MCF 10A (cell line): ENCODE measurements around the gene PNKD. TPM values are rescaled to one million over a fixed set of nuclear protein-coding genes. Genes with fewer than 3 reads are reported as not detected.

ENCODE experiments used
- BruUV-seq: library from RNA; stranded (reverse); fragments of 400-500 nt; replicated peaks from 2 replicates; lab custom pipeline; 2021; lab: Mats Ljungman, UMichigan
- CTCF ChIA-PET: fragments of 300-600 bp; sonication (Branson Sonifier 250); formaldehyde crosslinking; extraction: SDS; loops from one replicate; lab custom pipeline; 2021; ENCODE audit warnings: antibody characterized with exemption, inconsistent platforms; lab: Yijun Ruan, JAX
- POLR2A ChIA-PET: fragments of 300-600, 350-650 bp; sonication (Branson Sonifier 250); formaldehyde crosslinking; extraction: SDS; loops from one replicate; lab custom pipeline; 2020; ENCODE audit warnings: antibody characterized with exemption, inconsistent platforms; lab: Yijun Ruan, JAX
- DNase-seq: peaks from one replicate; pipeline ENCODE4 v3.0.0-alpha.2; 2018; ENCODE audit not compliant: unreplicated experiment
- H3K27ac Mint-ChIP-seq: one replicate; pipeline ENCODE4 v1.8.0; 2022; ENCODE audit warnings: mild to moderate bottlenecking, low read depth, mixed read lengths; ENCODE audit not compliant: unreplicated experiment
- H3K27me3 Mint-ChIP-seq: one replicate; pipeline ENCODE4 v1.8.0; 2022; ENCODE audit warnings: mixed read lengths; ENCODE audit not compliant: insufficient read depth, unreplicated experiment
- H3K36me3 Mint-ChIP-seq: one replicate; pipeline ENCODE4 v1.8.0; 2022; ENCODE audit warnings: mild to moderate bottlenecking, moderate library complexity, mixed read lengths; ENCODE audit not compliant: insufficient read depth, unreplicated experiment
- H3K4me1 Mint-ChIP-seq: one replicate; pipeline ENCODE4 v1.8.0; 2022; ENCODE audit warnings: mixed read lengths; ENCODE audit not compliant: insufficient read depth, unreplicated experiment
- H3K4me3 Mint-ChIP-seq: one replicate; pipeline ENCODE4 v1.8.0; 2022; ENCODE audit warnings: mild to moderate bottlenecking, moderate library complexity, mixed read lengths; ENCODE audit not compliant: unreplicated experiment
- H3K9me3 Mint-ChIP-seq: one replicate; pipeline ENCODE4 v1.8.0; 2022; ENCODE audit warnings: mixed read lengths; ENCODE audit not compliant: unreplicated experiment
- intact Hi-C: fragments of 100-400 bp; cut with micrococcal nuclease; formaldehyde crosslinking; loops from 2 replicates; pipeline ENCODE4 v1.14.1; 2022
- total RNA-seq: library from RNA; stranded (reverse); gene quantifications from 2 replicates; pipeline ENCODE4 v1.2.3, GENCODE V29; 2022
- TF ChIP-seq, protein P1 (sequence below): fragments of 200-600 bp; IDR thresholded peaks from one replicate; pipeline ENCODE4 v1.8.0; 2022; ENCODE audit warnings: antibody characterized with exemption, mild to moderate bottlenecking; ENCODE audit not compliant: unreplicated experiment

PNKD gene
- total RNA-seq, 1 experiment from 2014 or later: 23.1 TPM

DNA sequence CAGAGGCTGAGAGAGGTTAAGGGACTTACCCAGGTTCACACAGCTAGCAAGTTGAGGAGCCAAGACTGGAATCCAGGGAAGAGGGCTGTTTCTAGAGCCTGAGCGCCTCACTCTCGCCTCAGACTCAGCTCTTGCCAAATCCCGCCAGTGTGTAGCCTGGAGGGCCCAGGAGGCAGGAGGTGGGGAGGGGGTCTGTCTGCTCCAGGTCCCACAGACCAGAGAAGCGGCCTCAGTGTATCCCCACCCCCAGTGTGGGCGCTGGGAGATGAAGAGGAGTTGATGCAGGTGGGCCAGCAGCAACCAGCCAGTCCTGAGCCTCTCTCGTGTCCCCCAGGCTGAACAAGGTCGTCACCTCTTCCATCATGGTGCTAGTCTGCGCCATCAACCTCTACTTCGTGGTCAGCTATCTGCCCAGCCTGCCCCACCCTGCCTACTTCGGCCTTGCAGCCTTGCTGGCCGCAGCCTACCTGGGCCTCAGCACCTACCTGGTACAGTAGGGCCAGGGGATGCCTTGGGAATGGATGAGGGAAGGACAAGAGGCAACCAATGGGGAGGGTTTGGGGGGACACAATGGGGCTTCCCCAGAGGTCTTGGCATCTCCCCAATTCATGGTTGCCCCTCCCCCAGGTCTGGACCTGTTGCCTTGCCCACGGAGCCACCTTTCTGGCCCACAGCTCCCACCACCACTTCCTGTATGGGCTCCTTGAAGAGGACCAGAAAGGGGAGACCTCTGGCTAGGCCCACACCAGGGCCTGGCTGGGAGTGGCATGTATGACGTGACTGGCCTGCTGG lies 124.2 kb downstream of the PNKD start:
- Mint-ChIP-seq H3K27me3 (no peaks in the 10 kb centered on the region), H3K4me1 (peaks cover 12% of the 10 kb centered on the region), H3K9me3 (no peaks in the 10 kb centered on the region), H3K27ac (no peak overlapping the region), H3K4me3 (peak overlapping the region; percentile 28), H3K36me3 (peaks cover 10% of the 10 kb centered on the region)
- TF ChIP-seq, protein P1, sequence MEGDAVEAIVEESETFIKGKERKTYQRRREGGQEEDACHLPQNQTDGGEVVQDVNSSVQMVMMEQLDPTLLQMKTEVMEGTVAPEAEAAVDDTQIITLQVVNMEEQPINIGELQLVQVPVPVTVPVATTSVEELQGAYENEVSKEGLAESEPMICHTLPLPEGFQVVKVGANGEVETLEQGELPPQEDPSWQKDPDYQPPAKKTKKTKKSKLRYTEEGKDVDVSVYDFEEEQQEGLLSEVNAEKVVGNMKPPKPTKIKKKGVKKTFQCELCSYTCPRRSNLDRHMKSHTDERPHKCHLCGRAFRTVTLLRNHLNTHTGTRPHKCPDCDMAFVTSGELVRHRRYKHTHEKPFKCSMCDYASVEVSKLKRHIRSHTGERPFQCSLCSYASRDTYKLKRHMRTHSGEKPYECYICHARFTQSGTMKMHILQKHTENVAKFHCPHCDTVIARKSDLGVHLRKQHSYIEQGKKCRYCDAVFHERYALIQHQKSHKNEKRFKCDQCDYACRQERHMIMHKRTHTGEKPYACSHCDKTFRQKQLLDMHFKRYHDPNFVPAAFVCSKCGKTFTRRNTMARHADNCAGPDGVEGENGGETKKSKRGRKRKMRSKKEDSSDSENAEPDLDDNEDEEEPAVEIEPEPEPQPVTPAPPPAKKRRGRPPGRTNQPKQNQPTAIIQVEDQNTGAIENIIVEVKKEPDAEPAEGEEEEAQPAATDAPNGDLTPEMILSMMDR: no peak
- DNase-seq: no peak
- intact Hi-C loops: loop anchor here (5.0 kb wide), 1 partner anchor 207 kb away; no protein-coding TSS in a partner anchor
- ChIA-PET POLR2A (interaction anchor here (0.7 to 6.2 kb wide), 7 partner anchors 12 to 124 kb away, joined by 3 to 108 read pairs (median 17); partner anchors contain the start of genes AAMP, PNKD and TMBIM1), CTCF (interaction anchor here (0.6 to 6.4 kb wide), 11 partner anchors 10 to 280 kb away, joined by 3 to 49 read pairs (median 6); partner anchors contain the start of genes AAMP, CATIP and PNKD)
- BruUV-seq: no TSS peak

DNA sequence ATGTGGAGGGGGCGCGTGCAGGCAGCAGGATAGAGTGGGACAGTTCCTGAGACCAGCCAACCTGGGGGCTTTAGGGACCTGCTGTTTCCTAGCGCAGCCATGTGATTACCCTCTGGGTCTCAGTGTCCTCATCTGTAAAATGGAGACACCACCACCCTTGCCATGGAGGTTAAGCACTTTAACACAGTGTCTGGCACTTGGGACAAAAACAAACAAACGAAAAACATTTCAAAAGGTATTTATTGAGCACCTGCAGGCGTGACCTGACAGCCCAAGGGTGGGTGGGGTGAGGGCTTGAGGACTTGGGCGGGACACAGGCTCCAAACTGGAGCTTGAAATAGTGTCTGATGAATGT lies 124.7 kb downstream of the PNKD start:
- Mint-ChIP-seq H3K9me3 (no peaks in the 10 kb centered on the region), H3K36me3 (peaks cover 12% of the 10 kb centered on the region), H3K27me3 (no peaks in the 10 kb centered on the region), H3K27ac (no peak overlapping the region), H3K4me3 (peak overlapping the region; percentile 28), H3K4me1 (peaks cover 12% of the 10 kb centered on the region)
- no TSS peak for BruUV-seq
- TF ChIP-seq, protein P1: no peak
- intact Hi-C loops: loop anchor here (5.0 kb wide), 1 partner anchor 208 kb away; no protein-coding TSS in a partner anchor
- ChIA-PET POLR2A (interaction anchor here (0.7 to 6.2 kb wide), 7 partner anchors 11 to 175 kb away, joined by 3 to 108 read pairs (median 17); partner anchors contain the start of genes AAMP, PNKD and TMBIM1), CTCF (interaction anchor here (0.6 to 6.4 kb wide), 8 partner anchors 10 to 279 kb away, joined by 3 to 49 read pairs (median 10); partner anchors contain the start of genes AAMP, CATIP and PNKD)
- DNase-seq: no peak

DNA sequence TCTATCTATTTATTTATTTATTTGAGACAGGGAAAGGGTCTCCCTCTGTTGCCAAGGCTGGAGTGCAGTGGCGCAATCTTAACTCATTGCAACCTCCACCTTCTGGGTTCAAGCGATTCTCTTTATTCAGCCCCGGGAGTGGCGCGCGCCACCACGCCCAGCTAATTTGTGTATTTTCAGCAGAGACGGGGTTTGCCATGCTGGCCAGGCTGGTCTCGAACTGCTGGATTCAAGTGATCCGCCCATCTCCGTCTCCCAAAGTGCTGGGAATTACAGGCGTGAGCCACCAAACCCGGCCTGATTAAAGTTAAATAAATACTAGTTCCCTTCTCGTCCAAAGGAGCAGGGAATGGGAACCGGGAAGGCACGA lies 125.1 kb downstream of the PNKD start:
- intact Hi-C loops: loop anchor here (5.0 kb wide), 1 partner anchor 208 kb away; no protein-coding TSS in a partner anchor
- Mint-ChIP-seq H3K4me1 (peaks cover 12% of the 10 kb centered on the region), H3K9me3 (no peaks in the 10 kb centered on the region), H3K27ac (peak overlapping the region; percentile 90), H3K4me3 (peak overlapping the region; percentile 98), H3K27me3 (no peaks in the 10 kb centered on the region), H3K36me3 (peaks cover 16% of the 10 kb centered on the region)
- CTCF ChIA-PET: interaction anchor here (0.6 to 6.4 kb wide), 10 partner anchors 11 to 279 kb away, joined by 3 to 49 read pairs (median 8); partner anchors contain the start of genes AAMP, CATIP and PNKD
- POLR2A ChIA-PET: interaction anchor here (0.5 to 6.2 kb wide), 12 partner anchors 11 to 177 kb away, joined by 3 to 108 read pairs (median 6); partner anchors contain the start of genes AAMP, PNKD and TMBIM1
- TF ChIP-seq, protein P1: no peak
- no TSS peak for BruUV-seq
- DNase-seq: no peak
